ENCODE results near the gene TMPRSS9.

Gene TMPRSS9

DNA sequence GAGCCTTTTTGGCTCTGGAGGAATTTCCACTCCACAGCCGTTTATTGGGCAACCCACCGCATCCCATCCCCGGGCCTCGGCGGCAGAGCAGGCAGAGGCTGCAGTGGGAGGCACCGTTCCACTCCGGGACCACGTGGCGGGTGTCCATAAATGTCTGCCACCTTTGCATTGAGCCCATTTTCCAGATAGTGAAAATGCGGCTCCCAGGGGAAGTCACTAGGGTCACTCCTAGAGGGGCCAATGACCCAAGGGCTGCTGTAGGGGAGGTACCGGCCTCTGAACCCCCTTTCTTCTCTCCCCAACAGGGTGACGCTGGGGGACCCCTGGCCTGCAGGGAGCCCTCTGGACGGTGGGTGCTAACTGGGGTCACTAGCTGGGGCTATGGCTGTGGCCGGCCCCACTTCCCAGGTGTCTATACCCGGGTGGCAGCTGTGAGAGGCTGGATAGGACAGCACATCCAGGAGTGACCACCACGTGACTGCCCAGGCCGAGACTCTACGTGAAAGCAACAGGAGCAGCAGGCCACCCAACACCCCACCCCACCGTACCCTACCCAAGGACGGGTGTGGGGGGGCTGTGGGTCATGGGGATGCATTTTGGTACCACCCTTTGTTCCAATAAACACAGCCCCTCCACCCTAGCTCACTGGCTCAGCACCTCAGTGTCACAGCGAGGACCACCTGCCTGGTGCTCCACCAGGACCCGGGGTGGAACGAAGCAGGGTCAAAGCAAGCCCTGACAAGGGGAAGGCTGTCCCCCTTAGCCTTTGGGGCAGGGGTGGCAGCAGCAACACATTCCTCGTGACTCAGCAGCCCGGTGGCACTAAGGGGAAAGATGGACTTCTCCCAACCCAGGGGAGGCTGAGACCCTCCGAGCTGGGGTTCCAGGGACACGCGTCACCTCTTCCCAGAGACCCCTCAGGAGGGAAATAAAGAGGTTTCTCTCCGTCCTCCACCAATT lies 65.8 kb downstream of the TMPRSS9 start:
- Mint-ChIP-seq H3K27ac (peak overlapping the region; percentile 98), H3K4me1 (ENCODE audit: low read depth) (peaks cover 36% of the 10 kb centered on the region), H3K27me3 (no peaks in the 10 kb centered on the region), H3K36me3 (ENCODE audit: low read depth) (peaks cover 75% of the 10 kb centered on the region), H3K9me3 (no peaks in the 10 kb centered on the region), H3K4me3 (peak overlapping the region; percentile 92)
- intact Hi-C loops (cut with micrococcal nuclease) = no loop called here

DNA sequence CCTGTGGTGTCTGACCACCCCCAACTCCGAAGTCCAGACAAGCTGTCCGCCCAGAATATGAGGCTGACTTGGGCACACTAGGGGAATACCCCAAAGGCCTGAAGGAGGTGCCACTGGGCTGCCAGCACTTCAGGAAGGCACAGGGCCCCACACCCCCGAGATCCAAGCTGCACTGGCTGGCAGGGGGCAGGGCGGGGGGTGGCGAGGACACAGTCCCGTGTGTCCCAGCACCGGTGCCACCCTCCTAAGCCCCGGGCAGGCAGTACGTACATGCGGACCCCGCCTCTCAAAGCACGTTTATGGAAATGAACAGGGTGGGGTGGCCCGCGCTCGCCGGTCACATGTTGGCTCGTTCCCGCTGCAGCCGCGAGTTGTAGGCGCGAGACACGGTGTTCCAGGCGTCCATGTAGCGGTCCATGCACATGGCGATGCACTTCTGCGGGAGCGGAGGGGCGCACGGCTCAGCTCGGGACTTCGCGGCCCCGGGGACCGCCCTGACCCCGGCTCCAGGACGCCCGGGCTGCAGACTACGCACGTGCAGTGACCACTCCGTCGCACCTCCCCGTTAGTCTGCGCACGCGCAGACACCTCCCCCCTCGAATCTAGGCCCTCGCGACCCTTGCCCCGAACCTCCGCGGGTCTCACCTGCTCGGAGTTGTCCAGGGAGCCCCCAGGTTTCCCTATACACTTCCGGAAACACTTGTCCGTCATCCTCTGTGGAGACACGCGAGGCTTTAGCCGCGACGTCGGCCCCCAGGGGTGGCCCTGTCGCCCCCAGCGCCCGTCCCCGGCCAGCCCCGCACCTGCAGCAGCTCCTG lies 66.8 kb downstream of the TMPRSS9 start:
- Mint-ChIP-seq H3K36me3 (ENCODE audit: low read depth) (peaks cover 82% of the 10 kb centered on the region), H3K4me1 (ENCODE audit: low read depth) (peaks cover 36% of the 10 kb centered on the region), H3K9me3 (no peaks in the 10 kb centered on the region), H3K27me3 (no peaks in the 10 kb centered on the region), H3K4me3 (peak overlapping the region; percentile 92), H3K27ac (peak overlapping the region; percentile 98)
- intact Hi-C loops (cut with micrococcal nuclease) = no loop called here

DNA sequence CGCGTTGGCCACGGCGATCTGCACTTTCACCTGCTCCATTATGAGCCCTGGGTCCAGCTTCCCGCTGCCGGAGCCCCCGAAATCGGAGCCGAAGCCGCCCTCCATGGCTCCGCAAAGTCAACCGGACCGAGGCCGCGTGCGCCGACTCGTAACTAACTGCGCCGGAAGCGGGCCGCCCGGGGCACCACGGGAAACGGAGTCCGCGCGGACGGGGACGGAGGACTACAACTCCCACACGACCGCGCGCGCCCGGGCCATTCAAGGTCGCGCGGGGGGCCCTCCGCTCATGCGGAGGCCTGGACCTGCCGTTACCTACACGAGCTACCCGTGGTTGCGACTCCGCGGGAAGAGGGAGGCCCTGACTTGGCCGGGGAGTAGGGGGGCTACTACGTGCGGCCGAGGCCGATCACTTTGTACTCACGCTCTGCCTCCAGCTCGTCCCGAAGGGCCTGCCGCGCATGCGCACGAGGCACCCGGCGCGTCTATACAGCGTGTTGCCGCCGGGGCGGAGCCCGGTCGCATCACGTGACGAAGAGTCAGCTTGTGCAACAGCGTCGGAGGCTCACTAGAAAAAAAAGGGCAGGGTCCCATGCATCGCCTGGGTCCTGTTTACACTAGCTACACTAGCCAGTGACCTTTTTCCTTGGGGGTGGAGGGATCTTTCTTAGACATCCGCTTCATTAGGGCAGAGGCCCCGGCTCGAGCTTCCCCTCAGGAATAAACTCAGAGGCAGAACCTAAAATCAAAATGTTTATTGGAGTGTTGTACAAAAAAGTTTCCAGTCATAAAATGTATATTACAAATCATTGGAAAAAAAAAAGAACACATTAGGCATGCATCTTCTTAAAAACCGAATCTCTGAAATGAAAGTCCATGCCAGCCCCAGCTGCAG lies 67.6 kb downstream of the TMPRSS9 start, which contains the start of gene TIMM13:
Gene TIMM13 (minus strand): TSS at position 158 of the 892 bp plus-strand sequence. CDS start 53 bp downstream, at position 105.
- peaks cover 85% of the 10 kb centered on the region for H3K36me3 Mint-ChIP-seq (ENCODE audit: low read depth)
- intact Hi-C loops (cut with micrococcal nuclease) = no loop called here
- H3K4me3 Mint-ChIP-seq = peak within 1 kb of the TSS; percentile 92
- no peaks in the 10 kb centered on the region for H3K27me3 Mint-ChIP-seq
- peak within 1 kb of the TSS; percentile 98 for H3K27ac Mint-ChIP-seq
- no peaks in the 10 kb centered on the region for H3K9me3 Mint-ChIP-seq
- H3K4me1 Mint-ChIP-seq (ENCODE audit: low read depth) = peaks cover 36% of the 10 kb centered on the region

GRCh38 chr19:2428321-2428690 lies 68.2 kb downstream of the TMPRSS9 start:
- H3K27ac Mint-ChIP-seq = peak overlapping the region; percentile 98
- H3K9me3 Mint-ChIP-seq = no peaks in the 10 kb centered on the region
- H3K36me3 Mint-ChIP-seq (ENCODE audit: low read depth) = peaks cover 85% of the 10 kb centered on the region
- intact Hi-C loops (cut with micrococcal nuclease) = no loop called here
- H3K27me3 Mint-ChIP-seq = no peaks in the 10 kb centered on the region
- peak overlapping the region; percentile 39 for H3K4me3 Mint-ChIP-seq
- peaks cover 34% of the 10 kb centered on the region for H3K4me1 Mint-ChIP-seq (ENCODE audit: low read depth)

DNA sequence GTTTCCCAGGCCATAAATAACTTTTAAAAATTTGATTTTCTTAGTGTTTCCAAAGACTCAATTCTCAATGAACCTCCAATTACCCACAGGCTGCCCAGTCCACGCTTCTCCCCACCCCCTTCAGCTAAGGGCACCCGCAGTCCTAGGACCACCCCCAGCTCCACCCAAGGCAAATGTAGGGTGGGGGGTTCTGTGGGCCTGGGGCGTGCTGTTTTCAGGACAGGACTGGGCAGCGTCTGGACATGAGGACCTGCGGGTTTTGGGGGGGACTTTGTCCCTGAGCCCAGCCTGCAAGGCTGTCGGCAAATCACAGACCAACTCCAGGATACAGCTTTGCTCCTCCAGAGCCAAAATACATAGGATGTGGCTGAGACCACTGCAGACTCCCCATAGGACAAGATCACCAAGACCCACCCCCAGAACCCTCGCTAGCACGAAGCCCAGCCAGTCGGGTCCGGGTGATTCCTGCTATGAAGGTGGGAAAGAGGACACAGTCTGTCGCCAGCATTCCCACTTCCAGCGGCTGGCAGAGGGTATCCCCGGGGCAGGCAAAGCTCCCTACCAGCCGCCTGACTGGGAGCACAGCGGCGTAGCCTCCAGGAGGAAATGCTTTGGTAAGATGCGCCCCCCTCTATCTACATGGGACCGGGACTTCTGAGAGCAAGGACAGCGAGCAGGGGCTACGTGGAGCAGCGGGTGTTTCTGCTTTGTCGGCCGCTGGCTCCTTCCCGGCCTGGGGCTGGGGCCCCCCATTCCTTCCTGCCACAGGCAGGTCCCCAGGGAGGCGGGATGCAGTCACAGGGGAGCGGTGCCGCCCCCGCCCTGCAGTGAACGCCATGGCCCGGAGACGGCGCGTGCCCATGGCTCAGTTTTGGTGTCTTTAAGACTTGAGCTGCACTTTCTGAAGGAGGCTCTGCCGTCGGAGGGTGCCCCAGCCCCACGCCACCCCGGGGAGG lies 69.0 kb downstream of the TMPRSS9 start:
- H3K27ac Mint-ChIP-seq = no peak overlapping the region
- no peaks in the 10 kb centered on the region for H3K9me3 Mint-ChIP-seq
- intact Hi-C loops (cut with micrococcal nuclease) = no loop called here
- no peak overlapping the region for H3K4me3 Mint-ChIP-seq
- no peaks in the 10 kb centered on the region for H3K27me3 Mint-ChIP-seq
- peaks cover 27% of the 10 kb centered on the region for H3K4me1 Mint-ChIP-seq (ENCODE audit: low read depth)
- peaks cover 85% of the 10 kb centered on the region for H3K36me3 Mint-ChIP-seq (ENCODE audit: low read depth)

- peaks cover 20% of the 10 kb centered on the region for H3K4me1 Mint-ChIP-seq (ENCODE audit: low read depth)
- H3K36me3 Mint-ChIP-seq (ENCODE audit: low read depth) = peaks cover 85% of the 10 kb centered on the region
- intact Hi-C loops (cut with micrococcal nuclease) = no loop called here
- H3K27ac Mint-ChIP-seq = no peak overlapping the region
- no peaks in the 10 kb centered on the region for H3K27me3 Mint-ChIP-seq
- H3K4me3 Mint-ChIP-seq = no peak overlapping the region
- no peaks in the 10 kb centered on the region for H3K9me3 Mint-ChIP-seq
Observed at GRCh38 chr19:2429917-2430535, 70.0 kb downstream of the TMPRSS9 start.

DNA sequence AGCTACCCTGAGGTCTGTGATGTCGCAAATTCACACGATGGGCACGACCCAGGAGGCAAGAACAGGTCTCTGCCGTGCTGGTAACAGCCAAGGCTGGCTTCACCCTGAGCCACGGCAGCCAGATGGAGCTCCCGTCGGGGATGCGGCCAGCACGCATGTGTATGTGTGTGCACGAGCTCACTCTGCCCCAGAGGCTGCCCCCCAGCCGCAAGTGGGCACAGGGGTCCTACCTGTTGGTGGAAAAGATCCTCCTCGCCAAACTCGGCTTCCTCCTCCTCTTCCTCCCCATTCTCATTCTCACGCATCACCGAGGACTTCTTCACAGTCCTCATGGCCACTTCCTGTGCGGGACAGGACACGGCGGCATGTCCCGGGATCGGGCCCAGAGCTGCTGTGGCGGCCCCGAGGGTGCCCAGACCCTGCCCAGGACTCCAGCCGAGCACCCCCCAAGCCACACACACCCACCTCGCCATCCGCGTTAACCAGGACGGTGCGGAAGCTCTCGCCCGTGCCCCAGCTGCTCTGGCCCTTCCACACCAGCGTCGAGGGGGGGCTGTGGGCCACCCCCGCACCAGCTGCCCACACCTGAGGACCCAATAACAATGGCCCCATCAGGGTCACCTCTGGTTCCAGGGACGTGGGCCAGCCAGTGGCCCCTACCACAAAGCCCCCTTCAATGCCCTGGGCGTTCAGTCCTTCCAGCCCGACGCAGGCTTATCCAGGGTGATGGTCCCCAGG lies 71.4 kb downstream of the TMPRSS9 start:
- Mint-ChIP-seq H3K4me3 (no peak overlapping the region), H3K27ac (peak overlapping the region; percentile 49), H3K27me3 (no peaks in the 10 kb centered on the region), H3K9me3 (no peaks in the 10 kb centered on the region), H3K4me1 (ENCODE audit: low read depth) (peaks cover 12% of the 10 kb centered on the region), H3K36me3 (ENCODE audit: low read depth) (peaks cover 79% of the 10 kb centered on the region)
- intact Hi-C loops (cut with micrococcal nuclease) = no loop called here

- intact Hi-C loops (cut with micrococcal nuclease) = no loop called here
- peaks cover 7% of the 10 kb centered on the region for H3K4me1 Mint-ChIP-seq (ENCODE audit: low read depth)
- H3K27me3 Mint-ChIP-seq = no peaks in the 10 kb centered on the region
- no peak overlapping the region for H3K4me3 Mint-ChIP-seq
- H3K27ac Mint-ChIP-seq = peak overlapping the region; percentile 49
- H3K9me3 Mint-ChIP-seq = no peaks in the 10 kb centered on the region
- H3K36me3 Mint-ChIP-seq (ENCODE audit: low read depth) = peaks cover 79% of the 10 kb centered on the region
Observed at GRCh38 chr19:2432131-2432848, 72.2 kb downstream of the TMPRSS9 start.

GRCh38 chr19:2433854-2434253 lies 73.8 kb downstream of the TMPRSS9 start:
- Mint-ChIP-seq H3K4me1 (ENCODE audit: low read depth) (no peaks in the 10 kb centered on the region), H3K9me3 (no peaks in the 10 kb centered on the region), H3K4me3 (no peak overlapping the region), H3K36me3 (ENCODE audit: low read depth) (peaks cover 85% of the 10 kb centered on the region), H3K27me3 (no peaks in the 10 kb centered on the region), H3K27ac (no peak overlapping the region)
- intact Hi-C loops (cut with micrococcal nuclease) = no loop called here

DNA sequence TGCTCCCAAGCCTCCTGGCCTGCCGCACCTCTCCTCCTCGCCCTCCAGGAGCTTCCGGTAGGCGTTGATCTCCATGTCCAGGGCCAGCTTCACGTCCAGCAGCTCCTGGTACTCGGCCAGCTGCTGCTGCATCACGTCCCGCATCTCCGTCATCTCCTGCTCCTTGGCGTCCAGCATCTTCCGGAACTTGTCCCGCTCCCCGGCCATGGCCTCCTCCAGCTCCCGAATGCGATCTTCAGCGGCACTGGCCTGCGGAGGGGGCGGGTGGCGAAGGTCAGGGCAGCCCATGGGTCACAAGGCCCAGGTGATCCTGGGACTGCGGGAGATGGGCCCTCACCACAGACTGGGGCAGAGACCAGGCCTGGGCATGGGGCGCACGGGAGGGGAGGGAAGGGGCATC lies 74.2 kb downstream of the TMPRSS9 start:
- Mint-ChIP-seq H3K9me3 (no peaks in the 10 kb centered on the region), H3K36me3 (ENCODE audit: low read depth) (peaks cover 84% of the 10 kb centered on the region), H3K27ac (no peak overlapping the region), H3K4me3 (no peak overlapping the region), H3K27me3 (no peaks in the 10 kb centered on the region), H3K4me1 (ENCODE audit: low read depth) (no peaks in the 10 kb centered on the region)
- intact Hi-C loops (cut with micrococcal nuclease) = no loop called here

DNA sequence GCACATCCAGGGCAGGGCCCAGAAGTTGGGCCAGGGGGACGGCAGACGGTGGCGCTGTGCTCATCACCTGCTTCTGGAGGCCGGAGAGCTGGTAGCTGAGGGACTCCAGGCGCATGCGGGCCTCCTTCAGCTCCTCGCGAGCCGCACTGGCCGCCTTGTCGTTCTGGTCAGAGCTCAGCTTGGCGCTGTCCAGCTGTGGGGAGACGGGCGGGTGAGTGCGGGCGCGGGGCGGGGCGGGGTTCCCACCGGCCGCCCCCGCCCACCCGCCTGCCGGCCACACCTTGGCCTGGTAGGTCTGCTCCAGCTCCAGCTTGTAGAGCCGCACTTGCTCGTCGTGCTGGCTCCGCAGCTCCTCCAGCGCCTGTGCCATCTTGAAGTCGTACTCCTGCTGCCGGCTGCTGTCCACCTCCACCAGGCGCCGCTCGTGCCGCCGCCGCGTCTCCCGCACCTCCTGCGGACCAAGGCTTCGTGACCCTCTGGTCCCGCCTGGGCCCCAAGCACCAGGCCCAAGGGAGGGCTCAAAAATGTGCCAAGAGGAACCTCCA lies 74.7 kb downstream of the TMPRSS9 start:
- Mint-ChIP-seq H3K4me1 (ENCODE audit: low read depth) (no peaks in the 10 kb centered on the region), H3K27ac (no peak overlapping the region), H3K36me3 (ENCODE audit: low read depth) (peaks cover 79% of the 10 kb centered on the region), H3K27me3 (no peaks in the 10 kb centered on the region), H3K9me3 (no peaks in the 10 kb centered on the region), H3K4me3 (no peak overlapping the region)
- intact Hi-C loops (cut with micrococcal nuclease) = no loop called here
